GM12864 (cell line): ENCODE measurements around the gene SPOCD1.

Experiments used
- DNase-seq: peaks from one replicate; pipeline ENCODE4 v3.0.0-alpha.2; 2011; ENCODE audit warnings: low read depth
- H3K4me3 ChIP-seq: 2 replicates; pipeline ENCODE4 v1.5.1; 2011; ENCODE audit warnings: mild to moderate bottlenecking, low read depth, low read length, control low read depth
- CTCF ChIP-seq: IDR thresholded peaks from 2 replicates; pipeline ENCODE4 v1.5.1; 2011; ENCODE audit warnings: low read depth, mild to moderate bottlenecking, moderate library complexity, low read length, control low read depth, inconsistent platforms; ENCODE audit errors: missing control alignments

SPOCD1 gene

GRCh38 chr1:31757989-31758388 is 57.8 kb downstream of the SPOCD1 start:
- DNase-seq: no peak
- TF ChIP-seq CTCF: no peak
- no peak overlapping the region for H3K4me3 ChIP-seq

GRCh38 chr1:31757204-31757679 is 58.6 kb downstream of the SPOCD1 start:
- peak; percentile 12 for TF ChIP-seq CTCF
- no peak overlapping the region for H3K4me3 ChIP-seq
- no peak for DNase-seq

GRCh38 chr1:31756578-31756977 is 59.2 kb downstream of the SPOCD1 start:
- H3K4me3 ChIP-seq: no peak overlapping the region
- no peak for TF ChIP-seq CTCF
- DNase-seq: no peak

- no peak overlapping the region for H3K4me3 ChIP-seq
- DNase-seq: no peak
- no peak for TF ChIP-seq CTCF
These were observed 59.9 kb downstream of the SPOCD1 start for GRCh38 chr1:31755850-31756492.

GRCh38 chr1:31755197-31755611 is 60.6 kb downstream of the SPOCD1 start:
- DNase-seq: no peak
- no peak for TF ChIP-seq CTCF
- H3K4me3 ChIP-seq: no peak overlapping the region

- no peak for DNase-seq
- TF ChIP-seq CTCF: no peak
- no peak overlapping the region for H3K4me3 ChIP-seq
These were observed 61.4 kb downstream of the SPOCD1 start for GRCh38 chr1:31754397-31754796.

- no peak overlapping the region for H3K4me3 ChIP-seq
- no peak for TF ChIP-seq CTCF
- DNase-seq: no peak
These were observed 62.0 kb downstream of the SPOCD1 start for GRCh38 chr1:31753707-31754349.
